ENCODE results near the gene INPPL1. TPM values are rescaled to one million over a fixed set of nuclear protein-coding genes. Genes with fewer than 3 reads are reported as not detected.

INPPL1 gene
- total RNA-seq, 4 donors from 2014 or later, result 47.6 to 65.1 (median 57.6) TPM

DNA sequence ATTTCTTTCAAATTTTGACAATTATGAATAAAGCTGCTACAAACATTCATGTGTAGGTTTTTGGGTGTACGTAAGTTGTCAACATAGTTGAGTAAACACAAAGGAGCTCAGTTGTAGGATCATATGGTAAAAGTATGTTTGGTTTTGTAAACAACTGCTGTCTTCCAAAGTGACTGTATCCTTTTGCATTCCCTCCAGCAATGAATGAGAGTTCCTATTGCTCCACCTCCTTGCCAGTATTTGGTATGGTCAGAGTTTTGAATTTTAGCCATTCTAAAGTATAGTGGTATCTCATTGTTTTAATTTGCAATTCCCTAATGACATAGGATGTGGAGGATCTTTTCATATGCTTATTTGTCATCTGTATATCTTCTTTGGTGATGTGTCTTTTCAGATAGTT lies 47.4 kb downstream of the INPPL1 start:
- TF ChIP-seq CTCF (IDR thresholded peaks at IDR 0.05), result no peak
- ATAC-seq (ENCODE audit: low FRiP score), result no peak
- no peak for DNase-seq (ENCODE audit: low spot score)

DNA sequence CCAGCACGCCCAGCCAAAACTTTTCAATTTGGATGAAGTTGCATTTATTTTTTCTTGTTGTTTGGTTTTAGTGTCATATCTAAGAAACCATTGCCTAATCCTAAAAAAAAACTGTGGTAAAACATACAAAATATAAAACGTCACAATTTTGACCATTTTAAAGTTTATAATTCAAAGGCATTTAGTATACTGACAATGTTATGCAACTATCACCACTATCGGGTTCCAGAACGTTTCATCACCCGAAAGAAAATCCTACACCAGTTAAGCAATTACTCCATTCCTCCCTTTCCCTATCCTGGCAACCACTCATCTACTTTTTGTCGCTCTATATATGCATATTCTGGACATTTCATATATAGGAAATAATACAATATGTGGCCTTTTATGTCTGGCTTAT lies 49.9 kb downstream of the INPPL1 start:
- TF ChIP-seq CTCF (IDR thresholded peaks at IDR 0.05), result no peak
- DNase-seq (ENCODE audit: low spot score) (no peak), ATAC-seq (ENCODE audit: low FRiP score) (no peak)

DNA sequence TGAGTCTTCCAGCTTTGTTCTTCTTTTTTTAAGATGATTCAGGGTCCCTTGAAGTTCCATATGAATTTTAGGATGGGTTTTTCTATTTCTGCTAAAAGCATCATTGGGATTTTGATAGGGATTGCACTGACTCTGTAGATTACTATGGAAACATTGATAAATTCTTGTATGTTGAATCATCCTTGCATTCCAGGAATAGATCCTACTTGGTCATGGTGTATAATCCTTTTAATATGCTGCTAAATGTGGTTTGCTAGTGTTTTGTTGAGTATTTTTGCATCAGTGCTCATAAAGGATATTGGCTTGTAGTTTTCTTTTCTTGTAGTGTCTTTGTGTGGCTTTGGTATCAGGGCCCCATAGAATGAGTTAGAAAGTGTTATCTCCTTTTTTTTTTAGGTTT lies 54.3 kb downstream of the INPPL1 start:
- ATAC-seq (ENCODE audit: low FRiP score), result no peak
- TF ChIP-seq CTCF (IDR thresholded peaks at IDR 0.05), result no peak

DNA sequence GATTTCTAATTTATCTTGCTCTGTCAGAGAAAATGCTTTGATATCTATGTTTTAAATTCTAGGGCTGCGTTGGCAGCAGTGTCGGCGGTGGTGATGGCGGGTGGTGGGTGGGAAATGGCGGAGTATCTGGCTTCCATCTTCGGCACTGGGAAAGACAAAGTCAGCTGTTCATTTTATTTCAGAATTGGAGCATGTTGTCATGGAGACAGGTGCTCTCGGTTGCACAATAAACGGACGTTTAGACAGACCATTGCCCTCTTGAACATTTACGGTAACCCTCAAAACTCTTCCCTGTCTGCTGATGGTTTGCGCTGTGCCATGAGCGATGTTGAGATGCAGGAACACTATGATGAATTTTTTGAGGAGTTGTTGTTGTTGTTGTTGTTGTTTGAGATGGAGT lies 55.5 kb downstream of the INPPL1 start:
- TF ChIP-seq CTCF (IDR thresholded peaks at IDR 0.05), result no peak
- DNase-seq (ENCODE audit: low spot score) (no peak), ATAC-seq (ENCODE audit: low FRiP score) (no peak)

More for the DNA sequence above, 54.3 kb downstream of the INPPL1 start:
- no peak for DNase-seq (ENCODE audit: low spot score)

GRCh38 chr11:72280726-72281315 lies 56.3 kb downstream of the INPPL1 start:
- no peak for TF ChIP-seq CTCF (IDR thresholded peaks at IDR 0.05)
- no peak for DNase-seq (ENCODE audit: low spot score)
- no peak for ATAC-seq (ENCODE audit: low FRiP score)

GRCh38 chr11:72283947-72284346 lies 59.4 kb downstream of the INPPL1 start:
- no peak for ATAC-seq (ENCODE audit: low FRiP score)

More at GRCh38 chr11:72283947-72284346, 59.4 kb downstream of the INPPL1 start:
- TF ChIP-seq CTCF (IDR thresholded peaks at IDR 0.05), result no peak
- DNase-seq (ENCODE audit: low spot score), result no peak
